Stimulated activated CD8-positive, alpha-beta memory T cell treated with anti-CD3 and anti-CD28 coated beads, Interleukin-7, amount 100 ng/mL, for 1 hour (primary cell): Measurements from ENCODE around the gene CACHD1.
"Not testable (repeated sequence)": the region's sequence is repeated elsewhere in the genome, so short reads cannot be mapped to it uniquely, and the experiment has no call there.

ENCODE experiments used
- DNase-seq, 2 donors: peaks; one replicate each; pipeline ENCODE4 v3.0.0-alpha.2; 2020; ENCODE audit warnings: low read depth in 2 of 2

Gene CACHD1

DNA sequence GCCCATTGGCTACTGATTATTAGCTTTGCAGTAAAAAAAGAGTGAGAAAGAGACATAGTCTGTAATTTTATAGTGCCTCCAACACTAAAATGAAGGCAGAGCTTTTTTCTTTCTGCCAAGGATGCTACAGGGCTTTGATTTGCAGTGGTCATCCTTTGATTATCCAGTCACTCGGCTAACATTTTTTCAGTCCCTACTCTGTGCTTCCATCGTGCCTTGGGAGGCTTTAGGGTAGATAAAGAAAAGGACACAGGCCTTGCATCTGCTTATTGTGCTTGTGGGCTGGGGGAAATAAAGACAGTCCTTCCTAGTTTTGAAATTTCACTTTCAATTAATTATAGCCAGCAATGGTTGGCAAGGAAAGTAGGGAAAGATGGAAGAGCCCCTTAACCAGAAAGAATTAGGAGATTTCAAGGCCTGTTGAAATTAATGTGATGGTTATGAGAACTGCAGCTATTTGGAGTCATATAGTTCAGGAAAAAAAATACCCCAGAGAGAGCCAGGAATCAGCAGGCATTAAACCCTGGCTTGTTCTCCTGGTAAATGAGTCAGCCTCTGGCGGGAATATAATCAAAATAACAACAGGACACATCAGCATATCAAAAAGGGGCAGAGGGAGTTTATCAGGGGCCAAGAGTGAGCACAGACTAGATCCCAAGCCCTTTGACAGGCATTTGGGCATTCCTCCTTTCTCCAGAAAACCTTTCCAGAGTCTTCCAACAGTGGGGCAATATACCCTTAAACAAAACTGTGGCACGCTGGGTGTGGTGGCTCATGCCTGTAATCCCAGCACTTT lies 27.4 kb downstream of the CACHD1 start:
- no peak for DNase-seq

DNA sequence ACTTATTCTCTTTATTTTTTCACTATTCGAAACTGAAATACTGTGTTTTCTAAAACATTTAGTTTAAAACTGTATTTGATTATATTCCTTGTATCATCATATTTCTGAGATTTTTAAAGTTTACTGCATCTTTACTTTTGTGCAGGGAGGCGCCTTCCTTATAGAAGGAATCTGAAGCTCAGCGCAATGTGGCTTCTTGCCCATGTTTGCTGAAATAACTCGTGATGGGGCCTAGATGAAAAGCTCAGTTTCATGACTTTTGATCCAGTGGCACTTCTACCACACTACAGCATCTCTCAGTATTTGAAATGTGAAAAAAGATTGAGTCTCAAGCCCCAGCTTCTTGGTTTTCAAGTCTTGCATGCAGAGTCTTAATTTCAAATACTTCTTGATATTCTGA lies 28.4 kb downstream of the CACHD1 start:
- DNase-seq, result no peak

DNA sequence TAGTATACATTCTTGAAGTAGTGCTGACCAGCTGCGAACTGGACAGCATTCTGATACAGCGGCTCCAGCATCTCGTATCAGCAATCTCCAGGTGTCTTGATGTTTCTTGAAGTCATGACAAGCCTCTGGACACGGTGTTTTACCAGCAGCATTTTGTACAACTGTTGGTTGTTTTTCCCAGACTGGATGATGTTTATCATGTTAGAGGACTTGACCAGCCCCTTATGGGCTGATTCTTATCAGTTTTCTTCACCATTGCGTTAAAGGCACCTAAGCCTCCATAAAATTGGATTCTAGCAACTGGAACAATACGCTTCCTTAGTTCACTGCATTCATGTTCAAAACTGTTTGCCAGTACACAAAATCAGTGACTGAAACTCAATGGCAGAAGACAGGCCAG lies 29.1 kb downstream of the CACHD1 start:
- no peak for DNase-seq

DNA sequence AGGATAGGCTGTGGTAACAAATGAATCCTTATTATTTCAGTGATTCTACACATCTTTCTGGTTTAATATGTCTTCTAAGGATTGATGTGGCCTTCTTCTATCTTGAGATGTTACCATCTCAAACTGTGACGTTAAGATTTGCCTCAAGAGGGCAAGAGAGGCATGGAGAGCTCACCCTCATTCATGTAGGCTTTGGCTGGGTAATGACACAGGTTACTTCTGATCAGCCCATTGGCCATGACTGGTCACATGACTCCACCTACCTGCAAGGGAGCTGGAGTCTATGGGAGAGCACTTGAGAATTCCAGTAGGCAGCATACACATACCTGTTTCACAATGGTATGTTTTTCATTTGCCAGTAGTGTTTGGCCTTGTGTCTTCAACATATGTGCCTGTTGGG lies 30.0 kb downstream of the CACHD1 start:
- DNase-seq, result no peak

DNA sequence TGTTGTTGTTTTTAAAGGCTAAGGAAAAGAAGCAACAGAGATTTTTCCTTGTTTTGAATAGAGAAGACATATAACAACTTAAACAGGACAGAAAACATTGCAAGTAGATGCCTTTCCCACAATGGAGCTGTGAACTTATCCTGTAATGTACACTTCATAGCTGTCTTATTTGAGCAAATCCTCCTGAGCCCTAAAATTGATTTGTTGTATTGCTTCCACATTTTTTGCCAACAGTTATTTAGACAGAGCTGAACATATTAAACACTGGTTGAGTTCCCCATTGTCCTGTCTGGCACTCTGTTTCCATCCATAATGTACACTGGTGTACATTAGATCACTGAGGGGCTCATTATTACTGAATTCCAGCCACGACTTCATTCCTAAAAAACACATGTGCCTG lies 32.2 kb downstream of the CACHD1 start:
- DNase-seq, result no peak

DNA sequence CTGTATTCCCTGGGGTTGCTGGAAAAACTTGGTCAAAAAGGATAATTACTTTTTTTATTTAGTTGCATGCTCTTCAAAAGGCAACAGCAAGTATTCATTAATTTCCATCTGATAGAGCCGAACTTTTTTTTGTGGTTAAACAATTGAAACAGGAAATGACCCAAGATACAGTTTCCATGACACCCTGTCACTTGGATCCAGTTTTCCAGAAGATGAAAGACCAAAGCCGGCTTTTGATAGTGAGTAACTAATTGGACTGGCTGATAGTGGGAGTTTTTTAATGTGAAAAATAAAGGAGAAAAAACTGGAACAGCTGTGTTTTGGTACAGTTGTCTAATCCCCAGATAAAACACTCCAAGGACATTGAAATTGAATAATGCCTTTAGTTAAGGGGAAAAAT lies 33.0 kb downstream of the CACHD1 start:
- DNase-seq, result no peak

DNA sequence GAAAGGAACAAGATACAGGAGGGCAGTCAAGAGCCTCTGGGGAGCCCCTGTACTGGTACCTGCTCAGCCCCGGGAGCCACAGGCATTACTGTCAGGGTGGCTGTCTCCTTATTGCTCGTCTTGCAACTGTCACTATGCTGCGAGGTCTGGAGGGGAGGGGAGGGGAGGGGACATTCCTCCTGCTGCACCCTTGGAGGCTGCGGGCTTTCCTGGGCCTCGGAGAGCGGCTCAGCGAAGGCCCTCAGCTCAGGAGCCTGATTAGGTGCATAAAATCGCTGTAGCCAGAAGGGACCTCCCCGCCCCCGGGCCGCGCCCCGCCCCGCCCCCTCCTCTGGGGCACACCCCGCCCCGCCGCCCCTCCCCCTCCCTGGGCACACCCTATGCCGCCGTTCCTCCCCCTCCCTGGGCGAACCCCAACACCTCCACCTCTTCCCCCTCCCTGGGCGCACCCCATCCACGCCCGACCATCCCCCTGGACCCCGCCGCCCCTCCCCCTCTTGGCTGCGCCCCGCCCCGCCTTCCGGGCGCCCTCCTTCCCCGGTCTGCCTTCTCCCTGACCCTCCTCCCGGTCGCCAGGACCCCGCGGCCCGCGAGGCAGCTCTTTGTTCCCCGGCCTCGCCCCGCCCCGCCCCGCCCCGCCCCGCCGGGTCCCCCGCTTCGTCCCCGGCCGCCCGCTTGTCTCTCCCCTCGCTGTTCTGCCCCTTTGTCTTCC lies 35.5 kb downstream of the CACHD1 start:
- DNase-seq, result peak in 1 of 2 donors; percentile 8

DNA sequence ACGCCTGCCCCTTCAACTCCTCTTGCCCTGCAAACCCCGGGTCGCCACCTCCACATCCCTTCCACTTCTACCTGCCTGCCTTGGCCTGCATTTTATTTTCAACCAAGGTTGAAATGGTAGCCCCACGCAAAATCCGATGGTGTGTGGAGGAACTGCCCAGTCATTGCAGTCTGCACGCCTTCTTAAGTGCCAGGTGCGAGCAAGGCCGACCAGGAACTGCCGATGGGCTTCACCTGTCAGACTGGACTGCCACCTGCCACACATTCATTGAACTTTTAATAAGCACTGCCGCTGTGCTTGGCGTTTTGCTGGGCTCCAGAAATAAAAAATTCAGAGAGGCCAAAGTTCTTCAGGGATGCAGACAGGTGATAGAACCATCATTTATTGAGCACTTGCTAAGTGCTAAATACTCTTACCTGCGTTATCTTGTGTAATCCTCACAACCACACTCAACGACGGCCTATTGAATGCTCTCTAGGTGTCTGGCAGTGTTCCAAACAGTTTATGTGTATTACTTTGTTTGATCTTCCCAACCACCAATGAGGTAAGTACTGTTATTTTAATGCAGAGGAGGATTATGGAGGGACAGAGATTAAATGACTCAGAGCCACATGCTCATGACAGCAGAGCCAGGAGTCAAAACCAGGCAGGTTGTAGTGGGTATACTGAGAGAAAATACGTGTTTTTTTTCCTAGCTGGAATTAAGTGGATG lies 36.2 kb downstream of the CACHD1 start:
- DNase-seq, result no peak

DNA sequence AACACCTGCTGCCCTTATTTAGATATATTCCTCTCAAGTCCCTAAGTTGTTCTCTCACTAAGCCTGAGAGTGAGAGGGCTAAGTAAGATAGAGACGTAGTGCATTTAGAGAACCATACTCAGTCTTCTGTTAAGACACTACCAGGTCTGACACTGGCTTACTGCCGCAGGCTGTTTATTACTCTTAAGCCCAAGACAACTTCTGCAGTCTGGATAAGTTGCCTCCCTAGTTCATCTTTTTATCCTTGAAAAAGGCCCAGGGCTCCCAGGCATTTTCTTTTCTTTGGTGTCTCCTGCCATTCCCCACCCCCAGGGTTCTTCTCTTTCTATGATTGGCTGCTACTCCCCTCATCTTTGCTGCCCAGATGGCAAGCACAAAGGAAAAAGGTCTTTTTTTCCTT lies 38.7 kb downstream of the CACHD1 start:
- no peak for DNase-seq

DNA sequence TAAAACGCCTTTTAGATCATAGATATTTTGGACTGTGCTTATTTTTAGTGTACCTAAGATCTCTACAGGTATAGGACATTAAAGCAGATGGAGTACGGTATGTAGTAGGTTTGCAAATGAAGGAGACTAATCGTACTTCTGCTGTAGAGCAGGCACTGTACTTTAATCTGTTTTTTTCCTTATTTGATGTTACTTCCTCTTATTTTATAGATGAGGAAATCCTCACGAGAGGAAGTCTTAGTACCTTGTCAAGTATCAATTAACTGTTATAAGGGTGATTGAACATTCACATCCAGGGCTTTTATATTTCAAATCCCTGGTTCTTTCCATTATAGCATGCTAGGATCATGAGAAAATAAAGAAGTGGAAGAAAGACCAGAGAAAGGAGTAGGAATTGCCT lies 41.1 kb downstream of the CACHD1 start:
- no peak for DNase-seq

DNA sequence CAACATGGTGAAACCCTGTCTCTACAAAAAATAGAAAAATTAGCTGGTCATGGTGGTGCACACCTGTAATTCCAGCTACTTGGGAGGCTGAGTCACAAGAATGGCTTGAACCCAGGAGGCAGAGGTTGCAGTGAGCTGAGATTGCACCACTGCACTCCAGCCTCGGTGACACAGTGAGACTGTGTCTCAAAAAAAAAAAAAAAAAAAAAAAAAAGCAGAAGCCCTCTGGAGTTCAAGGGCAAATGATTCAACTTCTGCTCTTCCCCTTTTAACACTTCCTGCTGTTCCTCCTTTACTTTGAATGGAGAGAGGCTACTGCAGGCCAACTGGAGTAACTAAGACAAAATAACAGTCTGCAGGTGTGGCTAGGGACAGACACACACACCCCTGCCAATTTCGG lies 42.3 kb downstream of the CACHD1 start:
- not testable (repeated sequence) for DNase-seq

DNA sequence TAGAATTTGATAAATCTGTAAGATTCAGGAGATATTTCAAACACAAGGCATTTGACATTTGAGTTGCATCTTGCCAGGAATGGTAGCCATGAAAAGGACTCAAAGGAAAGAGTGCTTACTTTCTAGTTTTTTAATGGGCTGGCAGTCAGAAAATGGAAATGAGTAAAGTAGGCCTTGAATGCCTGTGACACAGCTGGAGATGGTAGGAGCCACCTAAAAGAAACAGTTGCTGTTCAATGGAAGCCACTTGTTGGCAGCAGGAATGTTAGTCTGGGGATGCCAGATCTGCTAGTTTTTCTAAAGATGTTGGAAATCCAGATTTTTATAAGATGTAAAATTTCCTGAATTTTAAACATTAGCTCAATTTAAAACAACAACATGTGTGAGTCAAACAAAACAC lies 43.6 kb downstream of the CACHD1 start:
- DNase-seq, result no peak

DNA sequence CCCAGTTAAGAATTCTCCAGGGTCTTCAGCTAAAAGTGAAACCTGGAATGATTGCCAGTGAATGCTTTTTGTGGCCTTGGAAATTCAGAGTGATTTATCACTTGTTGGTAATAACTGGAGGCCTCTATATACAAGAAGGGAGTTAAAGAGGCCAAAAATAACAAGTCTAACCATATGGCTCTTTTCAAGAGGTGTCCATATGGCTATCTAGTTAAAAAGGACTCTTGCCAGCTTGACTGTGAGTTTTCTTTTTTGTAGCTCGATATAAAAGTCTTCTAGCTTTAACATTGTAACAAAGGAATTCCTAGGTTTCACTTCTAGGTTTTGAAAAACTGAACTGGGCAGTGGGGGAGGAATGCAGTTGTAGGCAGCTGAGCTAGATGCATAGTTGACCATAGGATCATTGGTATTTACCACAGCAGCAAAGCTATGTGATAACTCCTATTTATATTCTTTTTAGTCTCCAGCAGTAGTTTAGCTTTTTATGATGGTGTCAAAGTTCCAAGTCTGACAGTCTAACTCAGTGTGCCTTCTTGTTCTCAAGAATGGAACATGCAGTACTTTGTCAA lies 44.4 kb downstream of the CACHD1 start:
- no peak for DNase-seq

DNA sequence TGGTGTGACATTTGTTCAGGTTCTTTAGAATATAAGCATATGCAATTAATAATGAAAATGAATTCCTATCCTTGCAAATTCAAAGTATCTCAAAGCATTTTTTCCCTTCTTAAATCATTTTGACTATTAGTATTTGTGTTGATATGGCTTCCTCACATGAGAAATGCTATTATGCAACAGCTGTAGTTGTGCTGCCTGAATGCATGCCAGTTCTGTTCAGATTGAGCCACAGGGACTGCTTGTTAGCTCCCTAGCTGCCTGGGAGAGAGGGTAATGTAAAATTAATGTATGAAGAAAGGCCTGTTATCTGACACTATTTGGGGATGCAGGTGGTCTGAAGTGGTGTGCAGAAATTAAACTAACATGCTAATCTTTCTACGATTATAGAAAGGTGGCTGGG lies 45.5 kb downstream of the CACHD1 start:
- no peak for DNase-seq

DNA sequence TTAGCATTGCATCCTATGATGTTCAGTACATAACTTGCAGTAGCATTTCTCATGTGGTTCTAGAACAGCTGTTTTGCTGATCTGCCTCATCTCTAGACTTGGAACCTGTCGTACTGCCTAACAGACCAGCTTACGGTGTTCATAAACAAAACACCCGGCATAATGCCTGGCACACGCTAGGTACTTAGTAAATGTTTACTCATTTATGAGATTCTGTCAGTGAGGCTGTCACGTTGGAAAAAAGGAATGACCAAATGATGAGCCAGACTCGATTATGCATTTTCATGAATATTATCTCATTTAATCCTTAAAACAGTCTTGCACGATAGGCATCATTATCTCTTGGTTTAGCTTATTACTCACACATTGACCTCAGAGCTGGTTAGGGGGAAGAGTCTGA lies 46.4 kb downstream of the CACHD1 start:
- no peak for DNase-seq

DNA sequence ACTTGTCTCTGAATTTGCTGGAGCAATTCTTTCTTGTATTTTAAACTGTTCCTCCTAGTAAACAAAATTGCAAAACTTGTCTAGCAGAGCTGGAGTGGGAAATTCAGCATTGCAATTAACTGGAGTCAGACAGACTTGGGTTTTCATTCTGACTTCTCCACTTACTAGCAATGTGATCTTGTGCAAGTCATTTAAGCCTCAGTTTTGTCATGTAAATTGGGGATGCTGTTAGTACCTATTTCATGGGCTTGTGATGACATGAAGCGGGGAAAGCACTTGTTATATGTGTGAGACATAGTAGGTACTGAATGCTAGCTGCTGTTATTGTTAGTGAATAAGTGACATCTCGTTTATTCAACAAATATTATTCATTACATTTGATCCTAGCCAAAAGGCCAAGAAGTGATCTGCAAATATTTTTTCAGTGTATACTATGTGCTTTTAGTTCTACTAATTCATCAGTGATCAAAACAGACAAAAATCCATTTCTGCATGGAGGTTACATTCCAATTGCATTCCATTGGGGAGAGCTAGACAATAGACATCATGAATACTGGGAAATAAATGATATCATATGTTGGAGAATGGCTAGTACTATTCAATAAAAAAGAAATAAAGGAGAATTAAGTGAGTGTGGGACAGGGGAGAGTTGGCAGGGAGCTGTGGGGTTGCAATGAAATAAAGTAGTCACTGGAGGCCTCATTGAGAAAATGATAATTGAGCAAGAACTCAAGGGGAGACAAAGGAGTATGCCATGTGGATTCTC lies 47.1 kb downstream of the CACHD1 start:
- DNase-seq, result no peak

DNA sequence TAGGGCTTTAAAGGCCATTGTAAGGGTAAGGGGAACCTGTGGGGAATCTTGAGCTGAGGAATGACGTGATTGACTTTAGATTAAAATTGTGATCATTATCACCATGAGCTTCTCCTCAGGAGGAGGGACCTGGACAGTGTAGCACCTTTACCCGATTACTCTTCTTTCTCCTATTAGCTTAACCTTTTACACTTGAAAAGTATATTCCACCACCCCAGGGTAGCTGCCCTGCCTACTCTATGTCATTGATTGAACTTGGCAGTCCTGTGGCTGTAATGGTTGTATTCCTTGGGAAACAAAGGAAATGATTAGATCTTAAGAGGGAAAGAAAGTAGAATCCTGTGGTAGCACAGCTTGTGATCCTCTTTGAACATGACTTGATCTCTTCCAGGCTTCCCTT lies 47.7 kb downstream of the CACHD1 start:
- DNase-seq, result no peak

DNA sequence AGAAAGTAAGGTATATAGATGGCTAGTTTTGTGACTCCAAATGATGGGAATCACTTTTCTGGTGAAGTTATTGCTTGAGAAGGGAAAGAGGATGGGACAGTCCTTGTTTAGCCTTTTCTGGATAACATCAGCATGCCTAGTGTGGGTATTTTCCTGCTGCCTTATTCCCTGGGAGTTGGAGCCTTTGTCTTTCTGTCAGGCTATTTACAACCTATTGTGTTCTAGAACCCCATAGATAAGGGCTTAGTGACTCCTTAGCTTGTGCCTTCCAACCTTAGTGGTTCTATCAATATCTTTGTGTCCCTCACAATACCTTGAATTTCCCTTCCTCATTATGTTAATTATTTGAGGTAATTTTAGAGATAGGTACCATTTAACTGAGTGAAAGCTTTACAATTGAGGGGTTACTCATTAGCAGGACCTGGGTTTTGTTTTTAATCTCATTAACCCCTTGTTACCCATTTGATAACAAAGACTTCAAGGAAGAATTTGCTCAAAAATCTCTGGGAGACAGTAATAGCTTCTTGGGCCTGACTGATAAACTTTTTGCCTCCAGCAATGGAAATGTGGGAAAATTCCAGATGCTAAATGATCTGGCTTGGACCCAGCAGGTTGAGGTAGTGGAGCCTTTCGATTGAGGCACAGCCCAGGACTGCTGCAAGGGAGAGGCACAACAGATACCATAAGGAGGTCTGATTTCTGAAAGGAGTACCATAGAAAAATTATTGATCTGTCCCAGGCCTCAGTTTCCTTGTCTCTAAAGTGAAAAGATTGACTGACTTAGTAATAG lies 49.0 kb downstream of the CACHD1 start:
- DNase-seq, result no peak

DNA sequence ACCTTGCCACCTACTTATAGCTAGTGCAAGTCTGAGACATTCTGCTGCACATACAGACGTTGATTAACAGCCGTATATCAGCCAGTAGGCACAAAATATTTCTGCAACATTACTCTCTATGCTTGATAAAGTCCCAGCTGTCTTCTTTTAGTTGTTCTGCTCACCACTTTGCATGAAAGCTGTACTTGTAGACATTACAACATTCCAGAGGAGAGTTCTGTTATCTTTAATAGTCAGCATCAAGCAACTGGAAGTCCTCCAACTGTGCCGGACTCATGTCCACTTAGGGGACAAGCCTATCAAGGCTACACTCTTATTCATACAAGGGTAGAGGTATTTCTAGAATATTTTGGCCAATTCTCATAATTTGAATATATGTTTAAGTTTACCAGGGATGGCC lies 50.0 kb downstream of the CACHD1 start:
- no peak for DNase-seq

DNA sequence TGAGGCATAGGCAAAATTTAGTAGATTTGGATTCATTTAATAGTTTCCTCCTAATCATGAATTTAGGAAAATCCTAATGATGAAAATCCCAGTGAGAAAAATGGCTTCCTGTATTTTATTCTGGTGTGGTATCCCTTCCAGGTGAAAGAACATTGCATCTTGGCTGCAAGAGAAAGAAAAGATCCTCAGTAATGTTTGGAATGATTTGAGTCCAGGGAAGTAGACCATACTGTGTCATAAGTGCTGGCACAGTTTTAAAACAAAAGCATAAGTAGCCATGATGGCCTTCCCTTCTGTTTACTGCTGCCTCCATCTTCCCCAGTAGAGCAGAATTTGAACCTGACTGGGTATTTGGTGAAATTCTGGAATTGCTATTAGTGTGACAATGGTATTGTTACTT lies 52.8 kb downstream of the CACHD1 start:
- DNase-seq, result no peak
